Measurements from ENCODE around the gene OR6C2. TPM values are rescaled to one million over a fixed set of nuclear protein-coding genes. Genes with fewer than 3 reads are reported as not detected.
"Not testable (repeated sequence)": the region's sequence is repeated elsewhere in the genome, so short reads cannot be mapped to it uniquely, and the experiment has no call there.

OR6C2 gene
- total RNA-seq, 1 donor from 2014 or later = not detected

DNA sequence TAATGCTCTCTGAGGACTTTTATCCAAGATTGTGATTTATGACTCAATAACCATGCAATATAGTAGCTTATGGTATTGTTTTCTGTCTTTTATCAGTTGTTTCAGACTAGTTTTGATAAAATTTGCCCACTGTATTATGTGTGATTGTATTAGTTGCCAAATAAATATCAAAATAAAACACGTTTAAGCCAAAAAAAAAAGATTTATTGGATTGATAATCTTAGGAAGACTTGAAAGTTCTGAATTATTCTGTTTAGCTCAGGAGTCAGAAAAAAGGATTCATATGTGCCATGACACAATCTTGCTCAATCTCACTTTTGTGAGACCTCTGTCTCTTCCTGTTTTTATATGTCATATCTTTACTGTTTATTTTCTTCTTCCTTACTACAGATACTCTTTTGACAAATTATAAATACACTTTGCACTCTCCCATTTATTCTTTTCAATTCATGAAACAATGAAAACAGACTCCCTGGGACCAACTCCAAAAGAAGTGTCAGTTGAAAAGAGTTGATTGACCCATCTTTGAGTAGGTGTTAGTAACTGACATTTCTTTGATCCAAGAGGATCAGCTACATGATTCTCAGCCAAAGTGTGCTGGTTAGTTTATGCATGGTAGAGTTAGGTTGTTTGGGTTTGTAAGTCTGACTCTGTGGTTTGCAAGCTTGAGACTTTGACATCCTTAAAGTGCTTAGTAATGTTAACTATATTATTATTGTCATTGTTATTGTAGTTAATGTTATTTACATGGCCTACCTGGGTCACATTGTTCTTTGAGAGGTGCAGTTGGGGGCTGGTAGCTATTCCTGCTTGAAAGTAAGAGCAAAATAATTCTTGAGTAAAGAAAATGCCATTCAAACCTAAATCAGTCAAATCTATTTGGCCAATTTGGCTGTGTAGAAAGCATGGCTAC is 15.3 kb upstream of the OR6C2 start:
- H3K27ac Mint-ChIP-seq = no peak overlapping the region
- peaks cover 3% of the 10 kb centered on the region for H3K4me1 Mint-ChIP-seq
- Histone ChIP-seq H3K79me2 (ENCODE audit: low read depth) (no peaks in the 10 kb centered on the region), H3F3A (ENCODE audit: low read depth) (peaks cover 10% of the 10 kb centered on the region), H3K27ac (no peak overlapping the region), H3K36me3 (no peaks in the 10 kb centered on the region), H3K4me2 (no peak overlapping the region), H3K9me3 (ENCODE audit: low read depth) (no peaks in the 10 kb centered on the region), H4K20me1 (ENCODE audit: low read depth) (no peaks in the 10 kb centered on the region), H2AFZ (replicated peaks) (no peak overlapping the region), H3K4me3 (no peak overlapping the region), H3K4me1 (no peaks in the 10 kb centered on the region), H3K9ac (no peak overlapping the region), H3K27me3 (no peaks in the 10 kb centered on the region)
- H3K27me3 Mint-ChIP-seq (ENCODE audit: insufficient read depth, low read depth) = no peaks in the 10 kb centered on the region
- peaks cover 2% of the 10 kb centered on the region for H3K9me3 Mint-ChIP-seq
- TF ChIP-seq EZH2phosphoT487 (IDR thresholded peaks at IDR 0.05) (no peak), EZH2 (IDR thresholded peaks at IDR 0.05) (no peak), CTCF (IDR thresholded peaks at IDR 0.05) (no peak)
- no peaks in the 10 kb centered on the region for H3K36me3 Mint-ChIP-seq
- H3K4me3 Mint-ChIP-seq = no peak overlapping the region
- DNase-seq (ENCODE audit: low spot score) = no peak

DNA sequence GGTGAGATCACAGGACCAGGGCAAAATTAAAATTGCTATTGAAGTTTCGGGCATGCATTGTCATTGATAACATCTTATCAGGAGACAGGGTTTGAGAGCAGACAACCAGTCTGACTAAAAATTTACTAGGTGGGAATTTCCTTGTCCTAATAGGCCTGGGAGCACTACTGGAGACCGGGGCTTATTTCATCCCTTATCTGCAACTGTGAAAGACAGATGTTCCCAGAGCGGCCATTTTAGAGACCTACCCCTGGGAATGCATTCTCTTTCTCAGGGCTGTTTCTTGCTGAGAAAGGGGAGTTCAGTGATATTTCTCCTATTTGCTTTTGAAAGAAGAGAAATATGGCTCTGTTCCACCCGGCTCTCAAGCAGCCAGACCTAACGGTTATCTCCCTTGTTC is 2.6 kb upstream of the OR6C2 start:
- not testable (repeated sequence) for H3K4me1 ChIP-seq; H3K9me3 ChIP-seq (ENCODE audit: low read depth); H3K27me3 ChIP-seq; H3K36me3 Mint-ChIP-seq; H3K27ac ChIP-seq; H3K27me3 Mint-ChIP-seq (ENCODE audit: insufficient read depth, low read depth); H4K20me1 ChIP-seq (ENCODE audit: low read depth); H3K9ac ChIP-seq; H3K4me3 Mint-ChIP-seq; DNase-seq (ENCODE audit: low spot score); H3K36me3 ChIP-seq; H3K4me3 ChIP-seq; H3K4me1 Mint-ChIP-seq; H3K79me2 ChIP-seq (ENCODE audit: low read depth); H3K27ac Mint-ChIP-seq; H3F3A ChIP-seq (ENCODE audit: low read depth); H2AFZ ChIP-seq (replicated peaks); H3K4me2 ChIP-seq
- peaks cover 22% of the 10 kb centered on the region for H3K9me3 Mint-ChIP-seq

- no peak overlapping the region for H3K27ac Mint-ChIP-seq
- peaks cover 17% of the 10 kb centered on the region for H3K9me3 Mint-ChIP-seq
- no peaks in the 10 kb centered on the region for H3K4me1 Mint-ChIP-seq
Observed at GRCh38 chr12:55445357-55445756, 1.5 kb downstream of the OR6C2 start.

More at GRCh38 chr12:55445357-55445756, 1.5 kb downstream of the OR6C2 start:
- H3K9ac ChIP-seq = no peak overlapping the region
- H3K27me3 ChIP-seq = no peaks in the 10 kb centered on the region
- no peaks in the 10 kb centered on the region for H3K4me1 ChIP-seq
- no peak overlapping the region for H3K27ac ChIP-seq
- Mint-ChIP-seq H3K4me3 (no peak overlapping the region), H3K27me3 (ENCODE audit: insufficient read depth, low read depth) (peaks cover 2% of the 10 kb centered on the region), H3K36me3 (peaks cover 1% of the 10 kb centered on the region)
- H3K79me2 ChIP-seq (ENCODE audit: low read depth) = no peaks in the 10 kb centered on the region
- no peaks in the 10 kb centered on the region for H4K20me1 ChIP-seq (ENCODE audit: low read depth)
- H3F3A ChIP-seq (ENCODE audit: low read depth) = no peaks in the 10 kb centered on the region
- H3K36me3 ChIP-seq = no peaks in the 10 kb centered on the region
- no peak for DNase-seq (ENCODE audit: low spot score)
- no peak overlapping the region for H2AFZ ChIP-seq (replicated peaks)
- H3K4me3 ChIP-seq = no peak overlapping the region
- TF ChIP-seq EZH2phosphoT487 (IDR thresholded peaks at IDR 0.05) = no peak
- no peak for TF ChIP-seq CTCF (IDR thresholded peaks at IDR 0.05)
- TF ChIP-seq EZH2 (IDR thresholded peaks at IDR 0.05) = no peak
- H3K9me3 ChIP-seq (ENCODE audit: low read depth) = peaks cover 6% of the 10 kb centered on the region
- H3K4me2 ChIP-seq = no peak overlapping the region
